NCI-H510A (cell line): ENCODE measurements around the gene TINCR.

Experiments
- DNase-seq: peaks from one replicate; lab custom pipeline; 2025; lab: John Stamatoyannopoulos, UW

The TINCR gene

DNA sequence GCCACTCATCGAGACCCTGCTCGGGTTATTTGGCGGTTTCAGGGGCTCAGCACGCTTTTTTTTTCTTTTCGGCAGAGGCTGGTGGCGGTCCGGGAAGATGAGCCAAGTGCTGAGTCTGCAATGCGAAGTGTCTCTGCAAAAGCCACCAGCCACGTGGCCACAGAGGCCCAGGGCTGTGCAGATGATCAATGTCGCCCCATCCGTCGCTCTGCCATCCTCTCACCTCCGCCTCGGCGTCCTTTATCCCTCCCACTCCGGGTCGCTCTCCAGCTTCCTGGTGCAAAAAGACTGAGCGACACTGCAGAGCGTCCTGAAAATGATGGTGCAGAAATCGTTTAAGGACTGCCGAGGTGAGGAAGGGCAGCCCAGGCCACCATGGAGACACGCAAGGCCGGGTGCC lies 55.0 kb downstream of the TINCR start:
- no peak for DNase-seq
